ENCODE data around the gene PLEKHA1.

DNA sequence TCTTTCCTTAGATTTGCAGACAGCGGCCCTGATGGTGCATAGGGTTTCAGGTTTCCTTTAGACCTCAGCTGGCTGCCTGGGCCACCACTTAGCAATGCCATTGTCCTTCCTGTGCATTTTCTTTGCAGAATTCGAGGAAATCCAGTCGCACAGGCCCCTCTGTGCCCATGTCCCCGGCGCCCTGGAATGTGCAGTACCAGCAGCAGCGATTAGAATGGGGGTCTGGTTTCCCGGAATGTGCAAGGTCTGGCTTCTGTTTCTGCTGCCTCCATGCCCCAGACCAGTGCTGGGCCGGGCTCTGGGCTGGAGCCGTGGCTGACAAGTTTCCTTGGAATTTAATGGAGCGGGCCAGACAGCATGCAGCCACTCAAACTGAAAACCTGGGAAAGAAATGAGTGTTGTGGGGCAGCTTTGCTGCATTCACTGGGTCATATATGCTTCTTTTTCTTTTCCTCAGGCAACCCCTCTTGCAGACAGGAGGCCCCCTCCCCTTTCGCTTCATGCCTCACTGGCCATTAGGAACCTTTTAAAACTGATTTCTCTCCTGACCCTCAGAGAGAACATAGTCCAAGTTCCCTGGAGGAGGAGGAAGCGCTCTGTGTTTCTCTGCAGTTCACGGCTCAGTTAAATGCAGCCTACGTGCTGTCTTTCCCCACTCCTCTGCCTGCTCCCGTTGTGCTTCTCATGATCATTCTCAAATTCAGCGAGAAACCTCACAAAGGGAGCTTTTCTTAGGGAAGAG, 101.3 kb downstream of the PLEKHA1 start:
- TF ChIP-seq, protein P1, sequence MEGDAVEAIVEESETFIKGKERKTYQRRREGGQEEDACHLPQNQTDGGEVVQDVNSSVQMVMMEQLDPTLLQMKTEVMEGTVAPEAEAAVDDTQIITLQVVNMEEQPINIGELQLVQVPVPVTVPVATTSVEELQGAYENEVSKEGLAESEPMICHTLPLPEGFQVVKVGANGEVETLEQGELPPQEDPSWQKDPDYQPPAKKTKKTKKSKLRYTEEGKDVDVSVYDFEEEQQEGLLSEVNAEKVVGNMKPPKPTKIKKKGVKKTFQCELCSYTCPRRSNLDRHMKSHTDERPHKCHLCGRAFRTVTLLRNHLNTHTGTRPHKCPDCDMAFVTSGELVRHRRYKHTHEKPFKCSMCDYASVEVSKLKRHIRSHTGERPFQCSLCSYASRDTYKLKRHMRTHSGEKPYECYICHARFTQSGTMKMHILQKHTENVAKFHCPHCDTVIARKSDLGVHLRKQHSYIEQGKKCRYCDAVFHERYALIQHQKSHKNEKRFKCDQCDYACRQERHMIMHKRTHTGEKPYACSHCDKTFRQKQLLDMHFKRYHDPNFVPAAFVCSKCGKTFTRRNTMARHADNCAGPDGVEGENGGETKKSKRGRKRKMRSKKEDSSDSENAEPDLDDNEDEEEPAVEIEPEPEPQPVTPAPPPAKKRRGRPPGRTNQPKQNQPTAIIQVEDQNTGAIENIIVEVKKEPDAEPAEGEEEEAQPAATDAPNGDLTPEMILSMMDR (IDR thresholded peaks at IDR 0.05), result no peak
- no peak for TF ChIP-seq POLR2A (IDR thresholded peaks at IDR 0.05)
